HepG2 (cell line): Measurements from ENCODE around the gene ATP11A. TPM values are rescaled to one million over a fixed set of nuclear protein-coding genes. Genes with fewer than 3 reads are reported as not detected.

Experiments
- ATF1 ChIP-seq: IDR thresholded peaks from 2 replicates; pipeline ENCODE4 v1.6.1; 2016; ENCODE audit warnings: mild to moderate bottlenecking, control low read depth
- BHLHE40 ChIP-seq: IDR thresholded peaks from 2 replicates; pipeline ENCODE4 v1.6.1; 2011; ENCODE audit warnings: low read length, improper control_type of control experiment
- CBFB ChIP-seq: sonication (generic); formaldehyde crosslinking; IDR thresholded peaks from 2 replicates; pipeline ENCODE4 v1.4.0; 2020; ENCODE audit warnings: missing genetic modification reagents
- ELF3 ChIP-seq: IDR thresholded peaks from 2 replicates; pipeline ENCODE4 v1.6.1; 2016; ENCODE audit warnings: missing genetic modification reagents, missing compliant biosample characterization
- FOXO4 ChIP-seq: sonication (generic); formaldehyde crosslinking; conservative IDR thresholded peaks from 2 replicates; pipeline ENCODE4 v1.8.1; 2023; ENCODE audit warnings: missing genetic modification reagents
- FOXP1 ChIP-seq, 2 experiments: fragments of 450-650 bp in 1 of 2; IDR thresholded peaks; 2 replicates each; pipeline ENCODE4 v1.6.1; 2017 to 2018; ENCODE audit warnings: antibody characterized with exemption in 1 of 2
- HNRNPK ChIP-seq: fragments of 200-400 bp; formaldehyde crosslinking; IDR thresholded peaks from 2 replicates; pipeline ENCODE4 v1.6.1; 2018; ENCODE audit warnings: low read length, low read depth, moderate library complexity, mild to moderate bottlenecking; ENCODE audit not compliant: poor library complexity, severe bottlenecking
- HOXA3 ChIP-seq: sonication (generic); formaldehyde crosslinking; IDR thresholded peaks from 2 replicates; pipeline ENCODE4 v1.5.0; 2020; ENCODE audit warnings: missing genetic modification reagents
- KAT2B ChIP-seq: fragments of 150-350 bp; IDR thresholded peaks from 2 replicates; pipeline ENCODE4 v1.6.1; 2014; ENCODE audit warnings: low read depth, low read length, borderline replicate concordance
- KLF13 ChIP-seq: sonication (generic); formaldehyde crosslinking; IDR thresholded peaks from 2 replicates; pipeline ENCODE4 v1.4.0; 2020; ENCODE audit warnings: mild to moderate bottlenecking, missing genetic modification reagents
- LCORL ChIP-seq, 2 experiments: fragments of 450-650 bp in 1 of 2; sonication (generic) in 1 of 2; formaldehyde crosslinking in 1 of 2; IDR thresholded peaks; 2 replicates each; pipeline versions ENCODE4 v1.5.0 to v1.6.1; 2017 to 2020; ENCODE audit warnings: antibody characterized with exemption in 1 of 2, missing genetic modification reagents in 1 of 2
- MED13 ChIP-seq: sonication (generic); formaldehyde crosslinking; IDR thresholded peaks from 2 replicates; pipeline ENCODE4 v1.5.0; 2020; ENCODE audit warnings: missing genetic modification reagents
- MIER3 ChIP-seq: IDR thresholded peaks from 2 replicates; pipeline ENCODE4 v1.6.1; 2016; ENCODE audit warnings: missing compliant biosample characterization, borderline replicate concordance
- POGZ ChIP-seq: sonication (generic); formaldehyde crosslinking; IDR thresholded peaks from 2 replicates; pipeline ENCODE4 v1.4.0; 2020; ENCODE audit warnings: mild to moderate bottlenecking, missing genetic modification reagents
- RNF2 ChIP-seq: fragments of 450-650 bp; conservative IDR thresholded peaks from 2 replicates; pipeline ENCODE4 v1.6.1; 2016; ENCODE audit warnings: low read depth
- SKI ChIP-seq: fragments of 450-650 bp; IDR thresholded peaks from one replicate; pipeline ENCODE4 v1.6.1; 2018; ENCODE audit warnings: mild to moderate bottlenecking; ENCODE audit not compliant: partially characterized antibody
- SNAPC5 ChIP-seq: sonication (generic); formaldehyde crosslinking; IDR thresholded peaks from 2 replicates; pipeline ENCODE4 v1.8.1; 2023; ENCODE audit warnings: mild to moderate bottlenecking, missing genetic modification reagents, borderline replicate concordance
- SP2 ChIP-seq: sonication (generic); formaldehyde crosslinking; IDR thresholded peaks from 2 replicates; pipeline ENCODE4 v1.5.1; 2020; ENCODE audit warnings: mild to moderate bottlenecking, missing genetic modification reagents
- UBTF ChIP-seq: sonication (generic); formaldehyde crosslinking; IDR thresholded peaks from 2 replicates; pipeline ENCODE4 v1.4.0; 2020; ENCODE audit warnings: mild to moderate bottlenecking, missing genetic modification reagents
- ZBTB34 ChIP-seq: sonication (generic); formaldehyde crosslinking; IDR thresholded peaks from 2 replicates; pipeline ENCODE4 v1.8.0; 2022; ENCODE audit warnings: mild to moderate bottlenecking, missing genetic modification reagents
- ZEB1 ChIP-seq: IDR thresholded peaks from 2 replicates; pipeline ENCODE4 v1.6.1; 2012; ENCODE audit warnings: mild to moderate bottlenecking, low read depth, inconsistent platforms; ENCODE audit not compliant: insufficient replicate concordance
- ZIK1 ChIP-seq: sonication (generic); formaldehyde crosslinking; IDR thresholded peaks from 2 replicates; pipeline ENCODE4 v1.5.0; 2020; ENCODE audit warnings: mild to moderate bottlenecking, low read depth, missing genetic modification reagents, borderline replicate concordance
- ZNF282 ChIP-seq: fragments of 450-650 bp; IDR thresholded peaks from 2 replicates; pipeline ENCODE4 v1.6.1; 2018; ENCODE audit not compliant: partially characterized antibody
- ZNF644 ChIP-seq: IDR thresholded peaks from 2 replicates; pipeline ENCODE4 v1.6.1; 2016; ENCODE audit warnings: low read depth
- ZNF703 ChIP-seq: sonication (generic); formaldehyde crosslinking; IDR thresholded peaks from 2 replicates; pipeline ENCODE4 v1.5.1; 2020; ENCODE audit warnings: missing genetic modification reagents, mild to moderate bottlenecking, moderate library complexity, borderline replicate concordance
- ZNF75D ChIP-seq: sonication (generic); formaldehyde crosslinking; IDR thresholded peaks from 2 replicates; pipeline ENCODE4 v1.8.1; 2023; ENCODE audit warnings: missing genetic modification reagents, mild to moderate bottlenecking, borderline replicate concordance
- ZNF839 ChIP-seq: sonication (generic); formaldehyde crosslinking; IDR thresholded peaks from 2 replicates; pipeline ENCODE4 v1.4.0; 2020; ENCODE audit warnings: missing genetic modification reagents, mild to moderate bottlenecking, borderline replicate concordance
- polyA plus RNA-seq, 8 experiments: library from polyadenylated mRNA; depleted of rRNA in 3 of 8; stranded (reverse) in 7 of 8; unstranded in 1 of 8; fragments of >200 nt; fragmentation: Illumina TruSeq in 4 of 8; extraction: Trizol in 4 of 8; gene quantifications; 2 replicates each; pipeline versions ENCODE4 v1.2.1 to v1.2.3, GENCODE V29; 2011 to 2016; ENCODE audit warnings: low read depth in 4 of 8, missing spikeins in 1 of 8, mixed read lengths in 1 of 8; ENCODE audit not compliant: insufficient read depth in 1 of 8
- total RNA-seq, 5 experiments: library from RNA; depleted of rRNA; stranded (reverse); fragments of >200 nt; fragmentation: Illumina TruSeq; extraction: Trizol; gene quantifications; 2 replicates each; pipeline ENCODE4 v1.2.3, GENCODE V29; 2016; ENCODE audit warnings: low read depth in 1 of 5

The ATP11A gene
- total and polyA plus RNA-seq, 2 of the 13 experiments (the other 11 are each of a cell fraction or from before 2014, with no cell fraction given), result 18.4 to 20.1 TPM

- no peak for TF ChIP-seq ZNF839
- TF ChIP-seq SNAPC5 (CRISPR knock-in tag), result no peak
- TF ChIP-seq UBTF (CRISPR knock-in tag), result peak; percentile 41; the same call in 1 of the 2 replicates
- no peak for TF ChIP-seq SKI
- TF ChIP-seq SP2 (CRISPR knock-in tag), result no peak
- TF ChIP-seq ELF3 (CRISPR knock-in tag), result peak; percentile 86
- TF ChIP-seq HOXA3 (CRISPR knock-in tag), result peak; percentile 42; the same call in 1 of the 2 replicates
- no peak for TF ChIP-seq ZBTB34 (CRISPR knock-in tag)
- TF ChIP-seq ZIK1 (CRISPR knock-in tag), result no peak; the same call in 1 of the 2 replicates
- TF ChIP-seq CBFB (CRISPR knock-in tag), result no peak
- TF ChIP-seq RNF2, result no peak
- TF ChIP-seq ZEB1, result peak; percentile 19
- no peak for TF ChIP-seq MED13
- TF ChIP-seq FOXO4, result no peak
- TF ChIP-seq MIER3 (CRISPR knock-in tag), result 0 out of 2 replicates have a peak, but pooled peaks have one; percentile 30
- TF ChIP-seq POGZ, result no peak
- no peak for TF ChIP-seq BHLHE40
- no peak for TF ChIP-seq ZNF644 (CRISPR knock-in tag)
- TF ChIP-seq ZNF703 (CRISPR knock-in tag), result no peak
- no peak for TF ChIP-seq LCORL (IDR thresholded peaks at IDR 0.05)
- TF ChIP-seq LCORL (CRISPR knock-in tag; IDR thresholded peaks at IDR 0.05), result no peak
- TF ChIP-seq FOXP1 (IDR thresholded peaks at IDR 0.05), result no peak
- peak; percentile 41; the same call in 1 of the 2 replicates for TF ChIP-seq FOXP1 (CRISPR knock-in tag; IDR thresholded peaks at IDR 0.05)
- no peak for TF ChIP-seq KAT2B
- TF ChIP-seq ZNF75D (CRISPR knock-in tag), result no peak
- TF ChIP-seq HNRNPK, result no peak
- no peak for TF ChIP-seq ATF1 (CRISPR knock-in tag)
- no peak for TF ChIP-seq ZNF282
- TF ChIP-seq KLF13 (CRISPR knock-in tag), result no peak
These were observed 216.3 kb downstream of the ATP11A start (continued) for GRCh38 chr13:112905990-112906641.
